ENCODE measurements around the gene RBBP7. TPM values are rescaled to one million over a fixed set of nuclear protein-coding genes. Genes with fewer than 3 reads are reported as not detected.

Gene RBBP7
- total RNA-seq, 1 donor from 2014 or later = 235 TPM

DNA sequence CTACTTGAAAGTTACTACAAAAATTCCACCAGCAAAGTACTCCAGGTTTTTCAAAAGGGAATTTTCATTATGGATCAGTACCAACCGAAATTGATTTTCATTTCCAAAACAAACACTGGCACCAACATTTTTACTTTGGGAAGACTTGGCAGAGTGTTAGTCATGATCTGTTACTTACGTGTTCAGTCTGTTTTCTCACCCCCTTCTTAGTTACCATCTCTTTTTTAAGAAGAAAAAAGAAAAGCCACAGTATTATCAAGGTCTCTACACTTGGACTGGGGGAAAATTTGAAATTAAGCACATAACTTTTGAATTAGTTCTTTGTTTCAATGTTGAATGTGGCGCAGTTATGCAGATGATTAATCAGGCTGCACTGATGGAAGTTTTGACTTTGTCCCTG, 27.5 kb downstream of the RBBP7 start:
- peaks cover 17% of the 10 kb centered on the region for H3K4me1 Mint-ChIP-seq (ENCODE audit: low read depth)
- DNase-seq (ENCODE audit: low spot score, unreplicated experiment) = no peak
- no peak for TF ChIP-seq CTCF (IDR thresholded peaks at IDR 0.05; ENCODE audit: unreplicated experiment)
- no peaks in the 10 kb centered on the region for H3K27me3 Mint-ChIP-seq
- H3K4me3 Mint-ChIP-seq (ENCODE audit: low read depth) = no peak overlapping the region
- peak overlapping the region; percentile 59 for H3K27ac Mint-ChIP-seq
- H3K36me3 Mint-ChIP-seq (ENCODE audit: insufficient read depth) = peaks cover 35% of the 10 kb centered on the region
- H3K9me3 Mint-ChIP-seq (ENCODE audit: low read depth) = no peaks in the 10 kb centered on the region

- no peak for TF ChIP-seq CTCF (IDR thresholded peaks at IDR 0.05; ENCODE audit: unreplicated experiment)
- Mint-ChIP-seq H3K27ac (no peak overlapping the region), H3K36me3 (ENCODE audit: insufficient read depth) (peaks cover 33% of the 10 kb centered on the region), H3K4me1 (ENCODE audit: low read depth) (peaks cover 19% of the 10 kb centered on the region), H3K9me3 (ENCODE audit: low read depth) (no peaks in the 10 kb centered on the region), H3K27me3 (no peaks in the 10 kb centered on the region), H3K4me3 (ENCODE audit: low read depth) (no peak overlapping the region)
- no peak for DNase-seq (ENCODE audit: low spot score, unreplicated experiment)
Observed at GRCh38 chrX:16839852-16840460, 30.2 kb downstream of the RBBP7 start.

GRCh38 chrX:16839219-16839851, 30.8 kb downstream of the RBBP7 start:
- TF ChIP-seq CTCF (IDR thresholded peaks at IDR 0.05; ENCODE audit: unreplicated experiment) = no peak
- Mint-ChIP-seq H3K4me1 (ENCODE audit: low read depth) (peaks cover 19% of the 10 kb centered on the region), H3K4me3 (ENCODE audit: low read depth) (no peak overlapping the region), H3K9me3 (ENCODE audit: low read depth) (no peaks in the 10 kb centered on the region), H3K27me3 (no peaks in the 10 kb centered on the region), H3K27ac (peak overlapping the region; percentile 82), H3K36me3 (ENCODE audit: insufficient read depth) (peaks cover 30% of the 10 kb centered on the region)
- no peak for DNase-seq (ENCODE audit: low spot score, unreplicated experiment)

- Mint-ChIP-seq H3K36me3 (ENCODE audit: insufficient read depth) (peaks cover 30% of the 10 kb centered on the region), H3K4me1 (ENCODE audit: low read depth) (peaks cover 16% of the 10 kb centered on the region)
- DNase-seq (ENCODE audit: low spot score, unreplicated experiment) = no peak
Observed at GRCh38 chrX:16838202-16839066, 31.7 kb downstream of the RBBP7 start.

More at GRCh38 chrX:16838202-16839066, 31.7 kb downstream of the RBBP7 start:
- peak overlapping the region; percentile 16 for H3K27ac Mint-ChIP-seq
- no peaks in the 10 kb centered on the region for H3K9me3 Mint-ChIP-seq (ENCODE audit: low read depth)
- no peak overlapping the region for H3K4me3 Mint-ChIP-seq (ENCODE audit: low read depth)
- H3K27me3 Mint-ChIP-seq = no peaks in the 10 kb centered on the region
- no peak for TF ChIP-seq CTCF (IDR thresholded peaks at IDR 0.05; ENCODE audit: unreplicated experiment)

All from progenitor cell of endocrine pancreas (in vitro differentiated cells).